ENCODE data around the gene FOXO6. TPM values are rescaled to one million over a fixed set of nuclear protein-coding genes. Genes with fewer than 3 reads are reported as not detected.

Gene FOXO6
- total and polyA plus RNA-seq, 9 of the 15 experiments (the other 6 are each of a cell fraction or from before 2014, with no cell fraction given): 0.04 to 0.31 (median 0.12) TPM; not detected in 5

- no peak for TF ChIP-seq CBX5 (IDR thresholded peaks at IDR 0.05; ENCODE audit: borderline replicate concordance, low read depth)
- TF ChIP-seq ZBTB26 (CRISPR knock-in tag; IDR thresholded peaks at IDR 0.05): no peak
These were observed 51.5 kb downstream of the FOXO6 start (continued) for GRCh38 chr1:41412748-41413147.

- Histone ChIP-seq H3K9me3 (replicated peaks; ENCODE audit: control insufficient read depth, insufficient read depth, low read depth, low read length) (no peaks in the 10 kb centered on the region), H4K20me1 (replicated peaks; ENCODE audit: control insufficient read depth, insufficient read depth, low read length) (0 out of 2 replicates have a peak, but pooled peaks cover 5% of the 10 kb centered on the region), H3K79me2 (ENCODE audit: control insufficient read depth, insufficient read depth, low read length) (no peaks in the 10 kb centered on the region), H3K4me1 (replicated peaks in 1 of 2; ENCODE audit: control insufficient read depth in 2 of 2, insufficient read depth in 2 of 2, low read length in 2 of 2) (no peaks in the 10 kb centered on the region; a peak in 1 of 5 replicates), H3K4me3 (no peak overlapping the region), H3K9me1 (ENCODE audit: control insufficient read depth, insufficient read depth, low read length) (no peaks in the 10 kb centered on the region), H3K27me3 (ENCODE audit: control insufficient read depth in 2 of 2, insufficient read depth in 2 of 2, low read length in 2 of 2) (peaks cover 9 to 10% of the 10 kb centered on the region in 2 experiments; a peak in 4 of 5 replicates), H2AFZ (ENCODE audit: low read depth, low read length) (no peak overlapping the region), H3K4me2 (ENCODE audit: insufficient read depth, low read length) (no peak overlapping the region), H3K9ac (ENCODE audit: insufficient read depth in 1 of 2, low read depth in 2 of 2, low read length in 2 of 2) (no peak overlapping the region), H3K27ac (ENCODE audit: extremely low read depth, low read depth, low read length) (no peak overlapping the region), H3K36me3 (ENCODE audit: control insufficient read depth, insufficient read depth, low read length) (no peaks in the 10 kb centered on the region)
- in situ Hi-C loops (cut with MboI) (loop anchor here (5.0 kb wide), 1 partner anchor 87 kb away; no protein-coding TSS in a partner anchor), intact Hi-C loops (cut with micrococcal nuclease) (no loop called here)
- ChIA-PET CTCF (ENCODE audit: low intra/inter-chr PET ratio) (no interaction called here), POLR2A (no interaction called here)
- WGBS (ENCODE audit: insufficient coverage, low coverage, missing lambda C conversion rate): 4% methylated on average over 12 of the region's 12 CpGs
- no TSS peak for BruUV-seq (replicated peaks)
- FAIRE-seq (no peak), DNase-seq (ENCODE audit: extremely low read depth in 1 of 4, low spot score in 3 of 4) (no peak), ATAC-seq (no peak)
- no peak for TF ChIP-seq CREB3L1 (IDR thresholded peaks at IDR 0.05; ENCODE audit: borderline replicate concordance, low read depth)
- TF ChIP-seq OTX1 (CRISPR knock-in tag; IDR thresholded peaks at IDR 0.05): no peak
- TF ChIP-seq USF1 (CRISPR knock-in tag; IDR thresholded peaks at IDR 0.05): 0 out of 2 replicates have a peak, but pooled peaks have one; percentile 8
- TF ChIP-seq RBM22 (IDR thresholded peaks at IDR 0.05; ENCODE audit: low read depth, low read length, poor library complexity, severe bottlenecking): no peak
- no peak for TF ChIP-seq ARID3A (IDR thresholded peaks at IDR 0.05; ENCODE audit: borderline replicate concordance, low read depth, low read length)
- TF ChIP-seq KAT8 (IDR thresholded peaks at IDR 0.05; ENCODE audit: low read depth): no peak
- TF ChIP-seq L3MBTL2 (IDR thresholded peaks at IDR 0.05): no peak
- no peak for TF ChIP-seq BHLHE40 (IDR thresholded peaks at IDR 0.05; ENCODE audit: low read length)
- no peak for TF ChIP-seq NELFE (IDR thresholded peaks at IDR 0.05; ENCODE audit: insufficient read depth, insufficient read length)
- no peak for TF ChIP-seq ZNF324 (CRISPR knock-in tag; IDR thresholded peaks at IDR 0.05)
- TF ChIP-seq ZFX (CRISPR knock-in tag; IDR thresholded peaks at IDR 0.05): no peak
- TF ChIP-seq ZNF263 (CRISPR knock-in tag; IDR thresholded peaks at IDR 0.05; ENCODE audit: borderline replicate concordance): peak; percentile 38
- no peak for TF ChIP-seq PREB (CRISPR knock-in tag; IDR thresholded peaks at IDR 0.05)
These were observed 52.6 kb downstream of the FOXO6 start for GRCh38 chr1:41413748-41414281.

Data from K562 (cell line).